C1 segment of cervical spinal cord (tissue), 14 donors: ENCODE measurements around the gene TCHP.
"Not testable (repeated sequence)": the region's sequence is repeated elsewhere in the genome, so short reads cannot be mapped to it uniquely, and the experiment has no call there.

Source experiments
- DNase-seq, 14 donors: peaks; one replicate each; lab custom pipeline; 2025; lab: John Stamatoyannopoulos, UW

The TCHP gene

DNA sequence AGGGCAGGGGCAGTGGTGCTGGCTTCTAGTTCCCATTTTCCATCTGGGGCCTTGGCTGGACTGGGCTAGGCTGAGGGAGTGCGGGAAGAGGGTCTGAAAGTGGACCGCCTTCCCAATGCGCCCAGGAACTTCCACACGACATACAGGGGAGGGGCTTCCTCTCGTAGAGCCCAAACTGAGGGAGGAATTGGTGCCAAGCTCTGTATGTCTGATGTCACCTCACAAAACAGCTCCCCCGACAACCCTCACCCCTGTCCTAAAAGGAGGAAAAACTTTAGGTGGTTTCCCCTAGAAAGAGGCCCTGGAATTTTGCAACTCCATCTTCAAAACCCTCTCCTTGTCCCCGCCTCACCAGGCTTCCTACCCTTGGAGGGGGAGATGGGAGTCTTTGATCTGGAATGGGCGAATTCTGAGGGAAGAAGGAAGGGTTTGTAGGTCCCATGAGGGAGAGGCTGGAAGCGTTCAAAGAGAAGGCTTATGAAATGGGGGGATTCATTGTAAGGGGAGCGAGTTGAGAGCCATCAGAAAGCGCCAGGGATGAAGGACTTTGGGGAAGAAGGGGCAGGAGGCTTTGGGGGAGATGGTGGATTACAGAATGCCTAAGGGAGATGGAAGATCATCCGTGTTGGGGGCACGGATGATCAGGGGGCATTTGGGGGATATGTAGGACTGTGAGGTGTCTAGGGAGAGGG lies 20.6 kb upstream of the TCHP start:
- DNase-seq = peak in 8 of 14 donors; percentile 26 to 70 (median 50)

GRCh38 chr12:109880043-109880931 lies 19.8 kb upstream of the TCHP start, which contains the start of gene GLTP:
TSS of gene GLTP (minus strand) at chr12:109880541. CDS start at chr12:109880374, 167 bp downstream.
- DNase-seq = peak in 13 of 14 donors; percentile 28 to 92 (median 78)

GRCh38 chr12:109880938-109881337 lies 19.1 kb upstream of the TCHP start:
- no peak for DNase-seq

DNA sequence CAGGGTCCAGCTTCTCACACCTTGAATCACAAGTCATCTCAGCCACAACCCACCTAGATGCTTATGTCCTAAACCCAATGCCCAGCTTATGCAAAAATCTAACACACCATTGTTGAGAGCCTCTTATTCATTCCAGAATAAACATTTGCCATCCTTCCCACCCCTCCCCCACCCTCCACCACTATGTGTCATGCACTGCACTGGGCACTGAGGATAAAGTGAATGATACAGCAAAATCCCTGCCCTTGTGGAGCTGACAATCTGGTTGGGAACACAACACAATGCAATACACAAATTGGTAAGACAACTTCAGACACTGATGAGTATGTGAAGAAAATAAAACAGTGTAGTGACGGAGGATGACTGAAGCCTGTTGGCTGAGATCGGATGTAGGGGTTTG lies 18.3 kb upstream of the TCHP start:
- DNase-seq = no peak

DNA sequence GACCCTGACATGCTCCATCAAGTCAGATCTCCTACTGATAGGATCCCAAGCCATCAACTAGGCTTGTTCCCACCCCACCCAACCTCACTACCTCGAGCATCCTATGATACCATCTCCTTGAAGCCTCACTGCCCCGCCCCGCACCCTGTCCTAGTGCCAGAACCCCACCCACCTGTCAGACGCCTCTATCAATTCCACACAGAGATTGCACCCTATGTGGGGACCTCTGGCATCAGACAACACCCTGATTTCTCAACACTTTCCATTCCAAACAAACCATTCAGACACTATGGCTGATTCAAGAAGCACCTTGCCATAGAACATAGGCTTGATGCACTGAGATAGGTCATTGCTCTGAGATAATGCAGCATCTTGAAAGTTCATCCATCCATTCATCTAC lies 16.6 kb upstream of the TCHP start:
- no peak for DNase-seq

- DNase-seq = no peak
These were observed 14.5 kb upstream of the TCHP start for GRCh38 chr12:109885616-109886015.

DNA sequence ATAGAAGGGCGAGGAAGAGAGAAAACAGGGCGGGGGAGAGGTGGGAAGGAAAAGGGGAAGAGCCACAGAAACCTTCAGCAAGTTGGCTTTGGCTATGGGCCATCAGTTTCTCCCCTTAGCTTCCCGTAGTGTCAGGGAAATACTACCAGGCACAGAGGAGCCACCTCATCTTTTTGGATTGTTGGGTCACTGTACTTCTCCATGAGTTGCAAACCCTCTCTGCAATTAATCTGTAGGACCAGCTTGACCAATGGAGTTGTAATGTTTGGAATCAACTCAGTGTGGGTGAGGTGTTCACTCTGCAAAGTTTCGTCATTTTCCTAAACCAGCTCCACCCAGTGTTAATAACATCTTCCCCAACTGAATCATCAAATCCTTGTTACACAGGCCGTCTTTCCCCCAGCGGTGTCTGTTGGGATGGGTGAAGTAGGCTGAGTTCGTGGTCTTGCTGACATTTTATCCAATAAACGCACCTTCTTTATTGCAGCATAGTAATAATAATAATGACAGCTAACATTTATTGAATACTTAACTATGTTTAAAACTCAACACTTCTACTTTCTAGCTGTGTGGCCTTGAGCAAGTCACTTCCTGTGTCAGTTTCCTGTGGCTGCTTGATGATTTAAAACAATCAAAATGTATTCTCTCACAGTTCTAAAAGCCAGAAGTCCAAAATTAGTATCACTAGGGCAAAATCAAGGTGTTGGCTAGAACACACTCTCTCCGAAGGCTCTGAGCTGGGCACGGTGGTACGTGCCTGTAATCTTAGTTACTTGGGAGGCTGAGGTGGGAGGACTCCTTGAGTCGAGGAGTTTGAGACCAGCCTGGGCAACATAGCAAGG lies 11.7 kb upstream of the TCHP start:
- no peak for DNase-seq

GRCh38 chr12:109890620-109891170 lies 9.4 kb upstream of the TCHP start:
- no peak for DNase-seq

GRCh38 chr12:109891731-109892130 lies 8.3 kb upstream of the TCHP start:
- not testable (repeated sequence) for DNase-seq

GRCh38 chr12:109892165-109892715 lies 7.8 kb upstream of the TCHP start:
- no peak for DNase-seq

DNA sequence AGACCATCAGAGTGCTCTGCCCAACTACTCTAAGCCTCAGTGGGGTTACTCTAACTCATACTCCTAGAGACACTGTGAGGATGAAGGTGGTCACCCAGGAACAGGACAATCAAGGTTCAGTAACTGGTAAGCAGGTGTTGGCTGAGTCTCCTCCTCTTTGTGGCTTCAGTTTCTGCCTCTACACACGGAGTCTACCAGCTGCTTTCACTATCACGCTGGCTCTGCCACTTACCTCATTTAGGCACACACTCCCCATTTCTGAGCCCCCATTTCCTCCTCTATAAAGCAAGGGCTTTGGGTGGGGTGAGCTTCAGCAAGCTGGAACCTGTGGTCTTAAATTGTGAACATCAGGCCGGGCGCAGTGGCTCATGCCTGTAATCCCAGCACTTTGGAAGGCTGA lies 7.3 kb upstream of the TCHP start:
- no peak for DNase-seq

DNA sequence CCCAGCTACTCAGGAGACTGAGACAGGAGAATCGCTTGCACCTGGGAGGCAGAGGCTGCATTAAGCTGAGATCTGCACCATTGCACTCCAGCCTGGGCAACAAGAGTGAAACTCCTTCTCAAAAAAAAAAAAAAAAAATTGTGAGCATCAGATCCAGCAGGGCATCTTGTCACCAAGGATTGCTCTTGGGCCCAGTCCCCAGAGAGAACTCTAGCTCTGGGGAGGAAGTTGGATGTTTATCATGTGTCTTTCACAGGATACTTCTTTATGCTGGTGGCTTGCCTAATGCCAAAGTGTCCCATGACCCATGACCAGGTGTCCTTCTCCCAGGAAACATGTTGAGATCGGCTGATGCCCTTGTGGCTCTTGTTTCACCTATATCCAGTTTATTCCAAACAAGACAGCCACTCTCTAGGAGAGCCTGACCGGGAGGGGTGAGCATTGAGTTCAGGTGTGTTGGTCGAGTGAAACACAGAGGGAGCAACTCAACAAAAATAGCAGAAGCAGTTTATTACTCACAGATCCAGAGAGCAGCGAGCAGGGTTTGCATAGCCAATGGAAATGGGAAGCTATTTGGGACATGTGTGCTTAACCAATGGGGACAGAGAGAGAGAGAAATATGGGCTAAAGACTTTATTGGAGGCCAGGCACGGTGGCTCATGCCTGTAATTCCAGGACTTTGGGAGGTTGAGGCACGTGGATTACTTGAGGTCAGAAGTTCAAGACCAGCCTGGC lies 6.6 kb upstream of the TCHP start:
- DNase-seq = no peak

DNA sequence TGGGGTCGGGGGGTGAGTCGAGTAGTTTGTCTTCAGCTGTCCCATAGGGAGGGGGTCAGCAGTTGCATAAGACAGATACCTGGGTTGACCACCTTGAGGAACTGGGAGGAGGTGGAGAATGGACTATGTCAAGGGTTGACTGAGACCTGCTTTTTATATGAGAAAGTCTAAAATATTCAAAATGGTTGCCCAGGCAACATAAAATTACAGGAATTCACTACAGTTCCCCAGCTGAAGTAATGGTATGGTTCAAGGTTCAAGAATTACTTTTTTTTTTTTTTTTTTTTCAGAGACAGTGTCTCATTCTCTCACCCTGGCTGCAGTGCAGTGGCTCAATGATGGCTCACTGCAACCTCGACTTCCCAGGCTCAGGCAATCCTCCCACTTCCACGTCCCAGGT lies 5.1 kb upstream of the TCHP start:
- no peak for DNase-seq

DNA sequence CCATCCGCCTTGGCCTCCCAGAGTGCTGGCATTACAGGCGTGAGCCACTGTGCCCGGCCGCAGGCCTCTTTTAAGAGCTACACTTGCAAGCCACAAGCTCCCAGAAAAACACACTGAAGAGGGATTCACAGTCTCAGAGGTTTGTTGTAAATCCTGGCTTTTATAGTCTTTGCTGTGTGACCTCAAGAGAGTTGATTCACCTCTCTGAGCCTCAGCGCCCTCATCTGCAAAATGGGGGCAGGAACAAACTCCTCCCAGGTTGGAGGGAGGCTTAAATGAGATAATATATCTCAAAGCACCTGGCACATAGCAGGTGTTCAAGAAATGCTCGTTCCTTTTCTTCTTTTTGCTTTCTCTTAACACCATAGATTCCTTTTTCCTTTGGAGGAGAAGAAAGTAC lies 3.9 kb upstream of the TCHP start:
- no peak for DNase-seq

- no peak for DNase-seq
These were observed 3.0 kb upstream of the TCHP start for GRCh38 chr12:109897029-109897428.

- not testable (repeated sequence) for DNase-seq
These were observed 729 bp upstream of the TCHP start for GRCh38 chr12:109899345-109899744.

GRCh38 chr12:109900752-109901580 lies 892 bp downstream of the TCHP start:
- peak in 3 of 14 donors; percentile 9 to 34 (median 9) for DNase-seq

GRCh38 chr12:109902891-109903418 lies 2.9 kb downstream of the TCHP start:
- no peak for DNase-seq

GRCh38 chr12:109905301-109905700 lies 5.2 kb downstream of the TCHP start:
- DNase-seq = no peak
